ENCODE results near the gene IL21R.
"Not testable (repeated sequence)": the region's sequence is repeated elsewhere in the genome, so short reads cannot be mapped to it uniquely, and the experiment has no call there.

Gene IL21R

GRCh38 chr16:27433636-27434035 lies 31.7 kb downstream of the IL21R start:
- Histone ChIP-seq H3K27me3 (replicated peaks) (no peaks in the 10 kb centered on the region), H3K36me3 (replicated peaks) (no peaks in the 10 kb centered on the region), H3K27ac (no peak overlapping the region), H3K4me3 (ENCODE audit: low read depth, low read length) (no peak overlapping the region)
- DNase-seq: no peak
- no peak for TF ChIP-seq CTCF (IDR thresholded peaks at IDR 0.05; ENCODE audit: low read depth, low read length, missing control alignments)
- in situ Hi-C loops (cut with HindIII; ENCODE audit: low pct_ligation_motif_present, low sequenced_read_pairs): no loop called here

- DNase-seq: no peak
- no peak overlapping the region for H3K4me3 ChIP-seq (ENCODE audit: low read depth, low read length)
- H3K36me3 ChIP-seq (replicated peaks): no peaks in the 10 kb centered on the region
- H3K27ac ChIP-seq: no peak overlapping the region
- in situ Hi-C loops (cut with HindIII; ENCODE audit: low pct_ligation_motif_present, low sequenced_read_pairs): no loop called here
- no peak for TF ChIP-seq CTCF (IDR thresholded peaks at IDR 0.05; ENCODE audit: low read depth, low read length, missing control alignments)
- H3K27me3 ChIP-seq (replicated peaks): no peaks in the 10 kb centered on the region
Measured at GRCh38 chr16:27434141-27435051, 32.4 kb downstream of the IL21R start.

GRCh38 chr16:27435146-27435545 lies 33.2 kb downstream of the IL21R start:
- H3K4me3 ChIP-seq (ENCODE audit: low read depth, low read length); H3K27me3 ChIP-seq (replicated peaks); DNase-seq; H3K36me3 ChIP-seq (replicated peaks); H3K27ac ChIP-seq; in situ Hi-C loops (cut with HindIII; ENCODE audit: low pct_ligation_motif_present, low sequenced_read_pairs): not testable (repeated sequence)

GRCh38 chr16:27436065-27436464 lies 34.1 kb downstream of the IL21R start:
- H3K27me3 ChIP-seq (replicated peaks): no peaks in the 10 kb centered on the region
- H3K27ac ChIP-seq: no peak overlapping the region
- H3K4me3 ChIP-seq (ENCODE audit: low read depth, low read length): no peak overlapping the region
- no peak for TF ChIP-seq CTCF (IDR thresholded peaks at IDR 0.05; ENCODE audit: low read depth, low read length, missing control alignments)
- DNase-seq: no peak
- in situ Hi-C loops (cut with HindIII; ENCODE audit: low pct_ligation_motif_present, low sequenced_read_pairs): no loop called here
- no peaks in the 10 kb centered on the region for H3K36me3 ChIP-seq (replicated peaks)

GRCh38 chr16:27436921-27437650 lies 35.1 kb downstream of the IL21R start:
- TF ChIP-seq CTCF (IDR thresholded peaks at IDR 0.05; ENCODE audit: low read depth, low read length, missing control alignments): no peak
- in situ Hi-C loops (cut with HindIII; ENCODE audit: low pct_ligation_motif_present, low sequenced_read_pairs): no loop called here
- H3K27ac ChIP-seq: no peak overlapping the region
- H3K27me3 ChIP-seq (replicated peaks): no peaks in the 10 kb centered on the region
- no peak overlapping the region for H3K4me3 ChIP-seq (ENCODE audit: low read depth, low read length)
- no peaks in the 10 kb centered on the region for H3K36me3 ChIP-seq (replicated peaks)
- no peak for DNase-seq

- H3K27me3 ChIP-seq (replicated peaks): no peaks in the 10 kb centered on the region
- TF ChIP-seq CTCF (IDR thresholded peaks at IDR 0.05; ENCODE audit: low read depth, low read length, missing control alignments): no peak
- H3K27ac ChIP-seq: no peak overlapping the region
- in situ Hi-C loops (cut with HindIII; ENCODE audit: low pct_ligation_motif_present, low sequenced_read_pairs): no loop called here
- H3K4me3 ChIP-seq (ENCODE audit: low read depth, low read length): no peak overlapping the region
- DNase-seq: no peak
- no peaks in the 10 kb centered on the region for H3K36me3 ChIP-seq (replicated peaks)
Measured at GRCh38 chr16:27437946-27438345, 36.0 kb downstream of the IL21R start.
